ENCODE data around the gene SNCA.

The SNCA gene

DNA sequence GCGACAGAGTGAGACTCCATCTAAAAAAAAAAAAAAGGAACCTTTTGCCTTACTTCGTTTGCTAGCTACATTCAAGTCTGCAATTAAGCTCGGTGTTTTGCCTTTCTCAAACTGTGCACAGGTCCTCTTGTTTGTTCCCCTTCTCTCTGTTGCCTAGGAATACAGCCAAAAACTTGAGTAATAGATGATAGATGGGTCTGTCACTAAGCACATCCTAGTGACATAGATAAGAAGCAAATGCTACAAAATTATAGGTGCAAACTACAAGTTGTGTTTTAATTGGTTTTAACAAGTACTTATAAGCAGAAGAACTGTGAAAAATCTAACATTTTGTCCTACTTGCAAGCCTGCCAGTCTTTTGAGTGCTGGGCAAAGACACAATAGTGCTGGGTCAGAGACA, 95.2 kb downstream of the SNCA start:
- H3K4me1 ChIP-seq (ENCODE audit: insufficient read depth, low read length, severe bottlenecking), result no peaks in the 10 kb centered on the region
- no peaks in the 10 kb centered on the region for H3F3A ChIP-seq (ENCODE audit: insufficient read depth, low read length)
- no peaks in the 10 kb centered on the region for H3K9me2 ChIP-seq (ENCODE audit: low read depth, low read length)
- H3K27me3 ChIP-seq (ENCODE audit: insufficient read depth, low read length), result no peaks in the 10 kb centered on the region
- H3K4me2 ChIP-seq (ENCODE audit: low read length), result no peak overlapping the region
- no peak for TF ChIP-seq EZH2 (IDR thresholded peaks at IDR 0.05; ENCODE audit: borderline replicate concordance, low read length)
- TF ChIP-seq, protein P1, sequence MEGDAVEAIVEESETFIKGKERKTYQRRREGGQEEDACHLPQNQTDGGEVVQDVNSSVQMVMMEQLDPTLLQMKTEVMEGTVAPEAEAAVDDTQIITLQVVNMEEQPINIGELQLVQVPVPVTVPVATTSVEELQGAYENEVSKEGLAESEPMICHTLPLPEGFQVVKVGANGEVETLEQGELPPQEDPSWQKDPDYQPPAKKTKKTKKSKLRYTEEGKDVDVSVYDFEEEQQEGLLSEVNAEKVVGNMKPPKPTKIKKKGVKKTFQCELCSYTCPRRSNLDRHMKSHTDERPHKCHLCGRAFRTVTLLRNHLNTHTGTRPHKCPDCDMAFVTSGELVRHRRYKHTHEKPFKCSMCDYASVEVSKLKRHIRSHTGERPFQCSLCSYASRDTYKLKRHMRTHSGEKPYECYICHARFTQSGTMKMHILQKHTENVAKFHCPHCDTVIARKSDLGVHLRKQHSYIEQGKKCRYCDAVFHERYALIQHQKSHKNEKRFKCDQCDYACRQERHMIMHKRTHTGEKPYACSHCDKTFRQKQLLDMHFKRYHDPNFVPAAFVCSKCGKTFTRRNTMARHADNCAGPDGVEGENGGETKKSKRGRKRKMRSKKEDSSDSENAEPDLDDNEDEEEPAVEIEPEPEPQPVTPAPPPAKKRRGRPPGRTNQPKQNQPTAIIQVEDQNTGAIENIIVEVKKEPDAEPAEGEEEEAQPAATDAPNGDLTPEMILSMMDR (IDR thresholded peaks at IDR 0.05; ENCODE audit: low read length), result no peak
- H3K9ac ChIP-seq (ENCODE audit: low read length), result no peak overlapping the region
- no peaks in the 10 kb centered on the region for H3K36me3 ChIP-seq (ENCODE audit: insufficient read depth, low read length)
- no peak overlapping the region for H2AFZ ChIP-seq (ENCODE audit: low read length)
- no peak overlapping the region for H3K27ac ChIP-seq (ENCODE audit: low read depth, low read length, poor library complexity, severe bottlenecking)
- H3K4me3 ChIP-seq (ENCODE audit: low read depth, low read length, poor library complexity, severe bottlenecking), result no peak overlapping the region
- no peaks in the 10 kb centered on the region for H3K9me3 ChIP-seq (ENCODE audit: low read length)
- H4K20me1 ChIP-seq (ENCODE audit: insufficient read depth, low read length), result no peaks in the 10 kb centered on the region
- no peaks in the 10 kb centered on the region for H3K79me2 ChIP-seq (ENCODE audit: insufficient read depth, low read length)

DNA sequence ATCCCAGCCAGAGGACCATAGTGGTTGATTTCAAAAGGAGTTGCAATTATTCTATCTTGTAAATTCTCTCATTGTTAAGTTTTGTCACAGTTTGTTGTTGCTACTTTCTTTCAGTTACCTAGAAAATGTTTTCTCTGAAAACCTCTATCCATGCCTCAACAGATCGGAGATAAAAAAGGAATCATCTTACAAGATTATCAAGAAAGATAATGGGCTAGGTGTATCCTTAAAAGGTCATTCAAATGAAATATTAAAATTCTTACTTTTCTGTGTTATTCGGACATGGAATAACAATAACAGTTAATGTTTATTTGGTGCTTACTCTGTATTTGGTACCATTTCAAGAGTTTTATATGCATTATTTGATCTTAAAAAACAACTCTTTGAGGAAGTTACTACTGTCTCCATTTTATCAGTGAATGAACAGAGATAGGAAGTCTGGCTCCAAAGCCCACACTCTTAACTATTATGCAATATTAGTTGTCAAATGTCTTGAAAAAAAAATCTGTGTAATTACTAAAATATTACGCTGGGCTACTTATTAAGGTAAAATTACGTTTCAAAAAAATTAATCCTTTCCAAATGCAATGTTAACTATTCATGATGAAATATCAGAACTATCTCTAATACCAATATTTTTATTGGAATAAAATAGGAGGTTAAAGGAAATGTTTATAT, 97.5 kb downstream of the SNCA start:
- Histone ChIP-seq H3F3A (ENCODE audit: insufficient read depth, low read length) (no peaks in the 10 kb centered on the region), H3K27ac (ENCODE audit: low read depth, low read length, poor library complexity, severe bottlenecking) (no peak overlapping the region), H3K9ac (ENCODE audit: low read length) (no peak overlapping the region), H4K20me1 (ENCODE audit: insufficient read depth, low read length) (no peaks in the 10 kb centered on the region), H3K4me1 (ENCODE audit: insufficient read depth, low read length, severe bottlenecking) (no peaks in the 10 kb centered on the region), H3K9me3 (ENCODE audit: low read length) (no peaks in the 10 kb centered on the region), H3K36me3 (ENCODE audit: insufficient read depth, low read length) (no peaks in the 10 kb centered on the region), H3K27me3 (ENCODE audit: insufficient read depth, low read length) (no peaks in the 10 kb centered on the region), H3K4me3 (ENCODE audit: low read depth, low read length, poor library complexity, severe bottlenecking) (no peak overlapping the region), H2AFZ (ENCODE audit: low read length) (no peak overlapping the region), H3K79me2 (ENCODE audit: insufficient read depth, low read length) (no peaks in the 10 kb centered on the region), H3K4me2 (ENCODE audit: low read length) (no peak overlapping the region), H3K9me2 (ENCODE audit: low read depth, low read length) (no peaks in the 10 kb centered on the region)
- TF ChIP-seq, protein P1 (IDR thresholded peaks at IDR 0.05; ENCODE audit: low read length), result no peak
- no peak for TF ChIP-seq EZH2 (IDR thresholded peaks at IDR 0.05; ENCODE audit: borderline replicate concordance, low read length)

DNA sequence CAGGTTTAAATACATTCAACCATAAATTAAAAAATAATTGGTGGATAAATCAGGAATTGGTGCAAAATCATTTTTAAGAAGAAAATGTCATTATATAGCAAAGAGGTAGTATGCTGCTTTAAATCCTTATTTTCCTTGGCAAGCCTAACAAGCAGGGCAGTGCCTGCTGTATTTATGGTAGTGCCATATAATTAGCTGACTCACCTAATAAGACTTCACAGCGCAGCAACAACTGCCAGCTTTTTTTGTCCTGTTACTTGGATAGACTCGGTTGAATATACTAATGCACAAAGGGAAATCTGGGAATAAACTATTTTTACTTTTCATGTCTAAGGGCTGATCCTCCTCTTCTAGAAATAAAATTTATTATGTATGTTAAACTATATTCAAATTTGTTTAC, 99.1 kb downstream of the SNCA start:
- Histone ChIP-seq H2AFZ (ENCODE audit: low read length) (no peak overlapping the region), H3K4me2 (ENCODE audit: low read length) (no peak overlapping the region), H3K9ac (ENCODE audit: low read length) (no peak overlapping the region), H3K4me1 (ENCODE audit: insufficient read depth, low read length, severe bottlenecking) (no peaks in the 10 kb centered on the region), H3K9me3 (ENCODE audit: low read length) (no peaks in the 10 kb centered on the region), H4K20me1 (ENCODE audit: insufficient read depth, low read length) (no peaks in the 10 kb centered on the region), H3K27ac (ENCODE audit: low read depth, low read length, poor library complexity, severe bottlenecking) (no peak overlapping the region), H3K79me2 (ENCODE audit: insufficient read depth, low read length) (no peaks in the 10 kb centered on the region), H3K36me3 (ENCODE audit: insufficient read depth, low read length) (no peaks in the 10 kb centered on the region), H3F3A (ENCODE audit: insufficient read depth, low read length) (no peaks in the 10 kb centered on the region), H3K27me3 (ENCODE audit: insufficient read depth, low read length) (no peaks in the 10 kb centered on the region), H3K4me3 (ENCODE audit: low read depth, low read length, poor library complexity, severe bottlenecking) (no peak overlapping the region), H3K9me2 (ENCODE audit: low read depth, low read length) (no peaks in the 10 kb centered on the region)
- TF ChIP-seq EZH2 (IDR thresholded peaks at IDR 0.05; ENCODE audit: borderline replicate concordance, low read length), result no peak
- TF ChIP-seq, protein P1 (IDR thresholded peaks at IDR 0.05; ENCODE audit: low read length), result no peak
